LNCAP (cell line): ENCODE results near the gene PRKAR2B.

ENCODE experiments used
- TF ChIP-seq, protein P1 (sequence below): fragments of 450-650 bp; IDR thresholded peaks from 2 replicates; pipeline ENCODE4 v1.5.1; 2017; ENCODE audit warnings: mild to moderate bottlenecking

PRKAR2B gene

DNA sequence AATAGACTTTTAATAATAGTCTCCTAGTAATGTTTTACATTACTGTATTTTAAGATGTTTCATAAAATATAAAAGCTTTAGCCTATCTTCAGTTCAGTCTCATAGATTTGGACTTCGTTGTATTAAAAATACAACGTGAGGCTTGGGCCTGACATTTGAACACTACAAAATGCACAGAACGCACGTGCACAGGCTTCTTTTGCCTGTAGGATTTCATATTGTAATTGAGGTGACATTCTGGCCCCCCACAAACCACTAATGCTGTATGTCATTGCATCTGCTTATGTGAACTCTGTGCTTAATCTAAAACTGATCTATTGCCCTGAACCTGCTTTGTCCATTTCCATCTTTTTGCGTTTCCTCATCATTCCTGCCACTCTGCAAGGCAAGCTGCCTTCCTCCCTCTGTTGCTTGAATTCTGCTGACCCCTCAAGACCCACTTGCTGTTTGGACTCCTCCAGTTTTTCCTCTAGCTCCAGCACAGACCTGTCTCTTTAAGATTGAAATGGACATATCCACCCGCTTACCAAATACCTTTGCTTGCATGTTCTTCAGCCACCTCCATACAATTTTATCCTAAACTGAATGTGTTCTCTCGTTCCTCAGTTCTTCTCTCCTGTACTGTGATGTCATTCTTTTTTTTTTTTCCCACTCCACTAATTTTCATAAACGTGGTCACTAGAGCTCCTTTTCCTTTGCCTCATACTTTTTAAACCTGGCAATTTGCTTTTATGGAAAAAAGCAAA is 12.4 kb downstream of the PRKAR2B start:
- TF ChIP-seq, protein P1, sequence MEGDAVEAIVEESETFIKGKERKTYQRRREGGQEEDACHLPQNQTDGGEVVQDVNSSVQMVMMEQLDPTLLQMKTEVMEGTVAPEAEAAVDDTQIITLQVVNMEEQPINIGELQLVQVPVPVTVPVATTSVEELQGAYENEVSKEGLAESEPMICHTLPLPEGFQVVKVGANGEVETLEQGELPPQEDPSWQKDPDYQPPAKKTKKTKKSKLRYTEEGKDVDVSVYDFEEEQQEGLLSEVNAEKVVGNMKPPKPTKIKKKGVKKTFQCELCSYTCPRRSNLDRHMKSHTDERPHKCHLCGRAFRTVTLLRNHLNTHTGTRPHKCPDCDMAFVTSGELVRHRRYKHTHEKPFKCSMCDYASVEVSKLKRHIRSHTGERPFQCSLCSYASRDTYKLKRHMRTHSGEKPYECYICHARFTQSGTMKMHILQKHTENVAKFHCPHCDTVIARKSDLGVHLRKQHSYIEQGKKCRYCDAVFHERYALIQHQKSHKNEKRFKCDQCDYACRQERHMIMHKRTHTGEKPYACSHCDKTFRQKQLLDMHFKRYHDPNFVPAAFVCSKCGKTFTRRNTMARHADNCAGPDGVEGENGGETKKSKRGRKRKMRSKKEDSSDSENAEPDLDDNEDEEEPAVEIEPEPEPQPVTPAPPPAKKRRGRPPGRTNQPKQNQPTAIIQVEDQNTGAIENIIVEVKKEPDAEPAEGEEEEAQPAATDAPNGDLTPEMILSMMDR: no peak

DNA sequence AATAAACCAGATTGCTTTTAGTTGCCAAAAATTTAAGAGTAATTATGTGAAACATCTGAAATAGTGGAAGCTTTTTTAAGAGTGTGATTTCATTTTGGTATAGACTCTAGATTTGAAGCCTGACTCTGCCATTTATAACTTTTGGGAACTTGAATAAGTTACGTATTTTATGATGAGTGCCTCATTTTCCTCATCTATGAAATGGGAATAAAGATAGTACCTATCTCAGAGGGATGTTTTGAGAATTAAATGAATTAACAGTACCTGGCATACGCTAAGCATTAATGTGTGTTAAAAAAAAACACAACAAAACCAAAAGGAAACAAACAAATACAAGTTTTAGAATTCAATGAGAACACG is 12.9 kb downstream of the PRKAR2B start:
- TF ChIP-seq, protein P1: no peak

DNA sequence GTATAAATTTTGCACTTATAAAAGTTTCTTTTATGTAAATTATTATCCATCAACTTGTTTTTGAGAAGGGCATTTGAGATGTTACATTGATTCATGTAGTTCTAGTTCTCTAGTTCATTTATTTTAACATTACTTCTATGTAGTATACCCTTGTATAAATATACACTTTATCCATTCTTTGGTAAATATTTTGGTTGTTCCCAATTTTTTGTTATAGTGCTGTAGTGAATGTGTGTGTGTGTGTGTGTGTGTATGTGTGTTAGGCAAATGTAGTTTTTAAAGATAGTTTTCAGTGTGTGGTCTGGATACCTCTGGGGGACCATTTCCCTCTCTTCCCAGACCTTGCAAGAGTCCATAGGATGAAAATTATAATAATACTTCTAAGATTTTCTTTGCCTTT is 15.0 kb downstream of the PRKAR2B start:
- TF ChIP-seq, protein P1: no peak

DNA sequence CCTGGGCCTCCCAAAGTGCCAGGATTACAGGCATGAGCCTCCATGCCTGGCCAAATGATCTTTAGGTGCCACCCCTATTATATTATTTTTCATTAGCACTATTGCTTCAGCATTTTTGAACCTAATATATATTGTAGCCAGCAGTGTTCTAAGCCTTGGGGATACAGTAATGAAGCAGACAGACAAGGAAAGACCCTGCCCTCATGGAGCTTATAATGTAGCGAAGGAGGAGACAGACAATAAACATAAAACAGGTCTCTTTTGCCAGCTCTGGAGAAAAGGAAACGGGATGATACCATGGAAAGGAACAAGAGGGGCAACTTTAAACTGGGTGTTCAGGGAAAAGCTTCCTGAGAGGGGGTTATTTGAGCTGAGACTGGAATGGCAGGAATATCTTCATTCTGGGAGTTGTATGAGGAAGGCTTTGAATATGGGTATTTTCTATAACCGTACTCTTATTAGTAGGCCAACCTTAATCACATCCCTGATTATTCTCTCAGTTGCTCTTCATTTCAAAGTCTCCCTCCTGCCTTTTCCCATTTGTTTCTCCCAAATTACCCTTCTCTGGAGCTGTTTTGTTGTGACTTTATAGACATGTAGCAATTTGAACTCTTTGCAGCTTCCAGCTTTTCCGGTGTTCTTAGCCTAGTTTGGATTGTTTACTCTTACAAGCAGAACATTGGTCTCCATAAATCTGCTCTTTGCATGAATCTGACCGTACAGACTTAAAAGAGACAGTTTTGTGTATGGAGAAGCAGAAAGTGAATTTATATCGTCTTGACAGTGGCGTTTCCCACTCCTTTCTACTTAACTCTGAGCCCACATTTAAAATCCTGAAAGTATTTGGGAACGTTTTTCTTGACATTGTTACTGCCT is 19.0 kb downstream of the PRKAR2B start:
- TF ChIP-seq, protein P1: no peak

DNA sequence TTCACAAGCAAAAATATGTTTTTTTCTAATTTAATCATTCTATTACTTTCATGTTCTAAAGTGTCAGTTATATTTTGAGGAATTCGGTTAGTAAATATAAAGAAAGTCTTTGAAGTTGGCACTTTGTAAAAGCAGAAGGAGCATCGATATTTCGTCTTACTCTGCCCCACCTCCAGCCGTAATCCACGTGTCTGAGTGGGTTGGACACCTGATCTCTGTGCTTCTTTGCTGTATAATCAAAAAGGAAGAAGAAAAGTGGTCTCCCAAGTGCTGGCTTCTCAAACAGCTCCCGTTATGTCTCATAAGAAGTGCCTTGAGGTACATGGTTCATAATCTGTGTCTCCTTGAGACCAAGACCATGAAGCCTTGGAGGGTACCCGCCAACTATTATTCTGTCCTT is 19.8 kb downstream of the PRKAR2B start:
- TF ChIP-seq, protein P1: no peak

DNA sequence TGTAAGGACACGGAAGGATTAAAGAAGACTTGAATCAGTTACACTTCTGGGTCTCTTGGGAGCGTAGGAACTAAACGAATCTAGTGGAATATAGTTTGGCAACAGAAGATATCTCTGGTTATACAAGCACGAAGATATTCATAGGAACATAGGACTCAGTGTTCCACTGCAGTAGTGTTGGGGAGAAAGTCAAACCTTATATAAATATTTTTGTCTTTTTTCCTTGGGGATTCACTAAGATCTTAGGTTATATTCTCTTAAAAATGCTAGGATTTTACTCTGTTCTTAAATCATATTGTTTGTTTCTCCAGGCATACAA is 21.4 kb downstream of the PRKAR2B start:
- TF ChIP-seq, protein P1: no peak

DNA sequence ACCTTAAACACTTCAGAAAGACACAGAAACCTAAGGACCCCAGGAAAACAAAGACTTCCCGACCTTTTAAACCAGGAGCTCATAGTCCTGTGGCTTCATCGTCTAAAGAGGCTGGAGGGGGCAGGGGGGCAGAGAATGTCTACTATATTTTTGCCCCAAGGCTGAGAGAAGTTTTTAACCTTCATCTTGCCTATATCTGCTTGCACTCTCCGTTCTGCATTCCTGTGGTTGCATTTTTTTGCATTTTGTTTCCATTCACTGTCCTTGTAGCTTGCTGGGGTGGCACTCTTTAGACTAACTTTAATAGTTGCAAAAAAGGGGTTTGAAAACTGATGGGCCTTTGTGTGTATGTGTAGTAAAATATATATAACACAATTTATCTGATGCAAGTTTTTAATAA is 23.7 kb downstream of the PRKAR2B start:
- TF ChIP-seq, protein P1: no peak
